ENCODE measurements around the gene KCNA5.

The KCNA5 gene

DNA sequence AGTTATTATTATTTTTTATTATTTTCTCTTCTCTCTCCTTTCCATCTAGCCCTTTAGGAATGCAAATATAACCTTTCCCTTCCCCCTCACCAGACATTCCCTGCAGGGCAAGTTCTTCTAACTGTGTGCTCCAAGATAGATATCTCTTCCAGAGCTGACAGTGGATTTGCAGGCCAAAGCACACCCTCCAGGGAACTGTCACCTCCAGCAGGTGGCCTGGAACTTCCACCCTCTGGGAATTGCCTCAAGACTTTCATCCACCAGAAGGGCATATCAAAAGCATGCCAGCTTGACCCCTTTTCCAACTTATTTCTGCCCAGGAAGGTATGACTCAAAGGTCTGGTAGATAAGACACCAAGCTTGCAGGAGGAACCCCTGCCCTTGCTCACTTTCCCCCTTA is 13.6 kb upstream of the KCNA5 start:
- DNase-seq, result no peak

DNA sequence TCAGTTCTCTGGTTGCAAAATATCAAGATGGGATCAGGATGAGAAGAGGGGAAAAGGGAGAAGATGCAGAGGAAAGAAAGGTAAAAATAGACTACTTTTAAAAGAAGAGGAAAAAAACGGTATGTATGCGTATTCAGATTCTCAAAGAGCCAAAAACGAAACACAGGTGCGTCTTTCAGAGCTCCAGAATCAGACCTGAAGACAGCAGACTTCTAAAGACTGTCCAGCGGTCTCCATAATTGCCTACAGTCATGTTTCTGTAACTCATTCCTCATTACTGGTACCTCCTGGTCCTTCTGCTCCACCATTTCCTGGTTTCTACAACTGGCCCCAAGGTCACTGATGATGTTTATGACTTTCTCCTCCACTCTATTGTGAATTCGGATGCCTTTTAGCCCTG is 12.4 kb upstream of the KCNA5 start:
- no peak for DNase-seq

DNA sequence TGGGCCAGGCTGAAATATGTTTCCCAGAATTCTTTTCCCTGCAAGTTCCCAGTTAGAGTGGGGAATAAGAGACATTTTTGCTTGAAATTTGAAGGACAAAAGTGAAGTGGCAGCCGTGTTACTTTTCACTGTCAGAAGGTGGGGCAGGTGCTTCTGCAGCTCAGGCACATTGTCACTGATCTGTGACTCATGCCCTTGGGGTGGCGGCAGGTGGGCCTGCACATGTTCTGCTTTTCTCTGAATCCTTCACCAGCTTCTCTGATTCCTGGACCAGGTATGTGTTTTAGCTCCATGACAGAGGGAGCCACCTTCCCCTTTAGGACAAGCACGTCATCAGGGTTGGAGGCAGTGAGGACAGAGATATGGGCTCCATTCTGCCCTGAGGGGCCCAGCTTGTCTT is 11.7 kb upstream of the KCNA5 start:
- DNase-seq, result no peak

DNA sequence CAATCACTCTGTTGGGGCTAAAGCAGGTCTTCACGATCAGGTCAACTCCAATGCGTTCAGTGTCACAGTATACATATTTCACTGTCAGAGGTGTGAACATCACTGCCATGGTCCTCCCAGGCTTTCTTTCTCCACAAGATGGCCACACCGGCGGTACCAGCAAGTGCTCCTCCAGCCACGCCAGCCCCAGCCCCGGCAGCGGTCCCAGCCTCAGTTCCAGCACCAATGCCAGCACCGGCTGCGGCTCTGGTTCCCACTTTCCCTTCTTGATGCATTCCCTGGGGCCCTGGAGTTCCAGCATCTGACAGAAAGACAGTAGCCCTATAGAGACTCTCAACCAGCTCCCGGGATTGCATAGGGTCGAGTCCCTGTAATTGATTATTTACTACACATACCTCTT is 10.9 kb upstream of the KCNA5 start:
- no peak for DNase-seq

DNA sequence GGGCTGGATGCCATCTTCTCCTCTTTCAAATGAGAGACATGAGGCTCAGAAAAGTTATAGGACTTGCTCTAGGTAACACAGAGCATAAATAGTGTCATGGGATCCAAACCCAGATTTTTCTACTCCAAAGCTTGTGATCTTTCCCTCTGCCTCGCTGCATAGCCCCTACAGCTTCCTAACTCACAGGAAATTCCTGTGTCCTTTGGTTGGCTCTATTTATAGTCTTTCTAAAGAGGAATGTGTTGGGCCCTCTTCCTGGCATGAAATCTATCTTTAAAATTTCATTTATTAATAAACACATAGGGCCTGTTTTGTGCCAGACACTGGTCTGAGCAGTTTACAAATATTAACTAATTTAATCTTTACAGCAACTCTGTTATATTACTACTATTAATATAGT is 9.8 kb upstream of the KCNA5 start:
- DNase-seq, result no peak

DNA sequence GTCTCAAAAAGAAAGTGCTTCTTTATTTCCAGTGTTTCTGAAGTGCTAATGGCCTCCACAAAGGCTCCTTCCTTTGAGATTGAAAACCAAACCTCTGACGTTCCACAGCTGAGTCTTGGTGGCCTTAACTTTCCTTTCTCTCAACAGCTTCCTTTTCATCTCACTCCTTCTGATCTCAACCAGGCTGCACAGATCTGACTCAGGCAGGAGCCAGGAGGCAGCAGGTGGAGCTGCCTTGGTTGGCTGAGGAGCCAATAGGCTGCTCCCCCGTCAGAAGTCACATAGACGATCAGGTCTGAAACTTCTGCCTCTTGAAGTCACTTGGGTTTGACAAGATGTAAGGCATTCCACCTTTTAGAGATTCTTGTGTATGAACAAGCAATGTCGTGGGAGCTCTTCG is 9.1 kb upstream of the KCNA5 start:
- no peak for DNase-seq

DNA sequence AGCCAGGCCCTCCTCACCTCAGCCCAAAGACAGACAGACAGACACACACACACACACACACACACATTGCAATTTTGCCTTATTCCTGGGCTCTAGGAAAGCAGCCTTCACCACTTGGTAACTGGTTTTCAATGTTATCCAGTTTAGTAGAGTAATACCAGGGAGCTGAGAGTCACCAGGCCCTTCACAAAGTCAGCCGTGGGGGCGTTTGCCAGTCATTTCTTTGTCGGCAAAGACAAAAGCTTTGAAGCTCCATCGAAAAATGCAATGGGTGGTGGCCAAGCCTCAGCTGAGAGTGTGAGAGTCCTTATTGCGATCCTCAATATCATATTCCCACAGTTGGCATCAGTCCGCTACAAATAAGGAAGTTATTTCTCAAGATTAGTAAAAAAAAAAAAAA is 8.1 kb upstream of the KCNA5 start:
- DNase-seq, result no peak

DNA sequence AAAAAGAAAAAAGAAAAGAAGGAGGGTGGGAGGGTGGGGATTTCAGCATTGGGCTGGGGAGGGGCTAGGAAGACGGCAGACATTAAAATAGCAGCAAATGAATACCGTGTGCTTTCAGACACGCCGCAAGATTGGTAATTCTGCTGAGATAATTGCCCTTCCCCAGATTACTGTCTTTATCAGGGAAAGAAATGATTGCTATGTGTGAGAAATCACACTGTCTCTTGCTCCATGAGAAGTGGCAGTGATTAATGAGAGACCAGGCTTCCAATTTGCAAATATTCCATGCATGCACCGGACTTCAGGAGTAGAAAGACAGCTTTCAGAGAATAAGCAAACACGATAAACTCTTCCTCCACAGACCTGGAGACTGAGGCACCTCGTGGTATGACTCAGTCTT is 7.6 kb upstream of the KCNA5 start:
- DNase-seq, result no peak

DNA sequence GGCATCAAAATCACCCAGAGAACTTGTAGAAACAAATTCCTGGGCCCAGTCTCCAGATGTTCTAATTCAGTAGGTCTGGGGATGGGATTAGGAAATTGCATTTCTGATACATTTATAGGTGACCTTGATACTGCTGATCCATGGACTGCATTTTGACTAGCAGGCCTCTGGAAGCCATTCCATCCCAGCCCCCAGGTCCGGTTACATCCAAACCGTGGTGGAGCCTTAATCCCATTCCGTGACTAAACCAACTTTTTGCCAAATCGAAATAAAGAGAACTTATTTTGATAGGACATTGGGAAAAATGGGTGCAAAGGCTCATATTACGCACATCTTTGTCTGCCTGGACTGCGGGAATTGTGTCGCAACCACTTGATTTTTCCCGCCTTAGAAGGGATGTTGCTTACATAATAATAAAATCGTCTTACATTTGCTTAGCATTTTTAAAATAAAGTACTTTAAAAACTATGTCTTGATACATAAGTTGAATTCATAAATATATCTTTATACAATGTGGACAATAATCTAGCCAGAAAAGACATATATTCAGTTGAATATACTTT is 5.8 kb upstream of the KCNA5 start:
- no peak for DNase-seq

DNA sequence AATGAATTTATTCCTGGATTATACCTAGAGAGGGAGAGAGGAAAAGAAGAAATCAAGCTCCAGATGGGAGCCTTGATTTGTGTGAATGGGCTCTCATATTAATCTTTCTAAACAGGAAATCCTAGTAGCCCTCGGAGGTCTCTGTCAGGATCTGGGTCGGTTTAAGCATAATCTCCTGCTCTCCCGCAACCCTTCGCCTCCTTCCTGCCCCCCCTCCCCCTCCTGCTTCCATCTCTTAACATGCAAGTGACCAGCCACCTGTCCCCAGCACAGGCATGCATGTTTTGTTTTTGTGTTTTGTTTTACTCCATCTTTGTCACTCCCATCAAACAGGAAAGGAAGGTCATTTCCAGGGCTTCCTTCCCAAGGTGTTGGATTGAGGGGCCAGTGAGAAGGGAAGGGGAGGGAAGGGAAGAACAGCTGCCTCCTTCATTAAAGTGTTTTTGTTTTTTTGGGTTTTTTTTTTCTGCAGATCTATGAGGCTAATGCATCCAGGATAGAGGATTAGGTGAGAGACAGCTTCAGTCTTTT is 4.8 kb upstream of the KCNA5 start:
- no peak for DNase-seq

DNA sequence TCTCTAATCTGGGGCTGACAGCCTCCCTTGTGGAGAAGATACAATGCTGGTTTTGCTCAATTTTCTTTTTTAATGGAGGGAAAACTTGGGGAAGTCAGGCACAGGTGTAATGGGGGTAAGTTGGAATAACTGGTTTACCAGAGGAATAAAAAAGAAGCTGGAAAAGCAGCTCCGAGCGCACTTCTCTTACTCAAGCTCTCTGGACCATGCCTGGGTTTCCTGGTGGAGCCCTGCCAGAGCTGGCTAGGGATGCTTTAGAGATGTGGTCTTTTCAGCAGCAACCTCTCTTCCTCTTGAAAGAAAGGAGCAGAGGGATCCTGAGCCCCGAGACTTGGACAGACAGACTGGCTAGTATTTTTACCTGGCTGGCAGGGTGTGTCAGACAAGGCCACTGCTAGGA is 3.9 kb upstream of the KCNA5 start:
- no peak for DNase-seq

DNA sequence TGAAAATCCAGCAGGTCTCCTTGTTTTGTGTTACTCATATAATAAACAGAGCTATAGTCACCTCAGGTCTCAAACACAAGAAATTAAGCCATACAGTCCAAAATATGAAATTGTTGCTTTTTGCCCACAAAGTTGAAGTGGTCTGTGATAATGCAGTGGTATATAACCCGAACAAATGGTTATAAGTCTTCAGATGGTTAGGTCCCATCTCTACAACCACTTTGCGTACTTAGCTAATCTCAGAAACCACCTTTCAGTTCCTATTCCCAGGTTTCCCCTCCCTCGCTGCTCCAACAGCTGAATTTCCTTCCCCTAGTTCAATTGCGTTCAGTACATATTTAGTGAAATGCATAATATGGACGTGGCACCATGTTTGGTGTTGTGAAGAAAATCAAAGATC is 3.3 kb upstream of the KCNA5 start:
- DNase-seq, result no peak

DNA sequence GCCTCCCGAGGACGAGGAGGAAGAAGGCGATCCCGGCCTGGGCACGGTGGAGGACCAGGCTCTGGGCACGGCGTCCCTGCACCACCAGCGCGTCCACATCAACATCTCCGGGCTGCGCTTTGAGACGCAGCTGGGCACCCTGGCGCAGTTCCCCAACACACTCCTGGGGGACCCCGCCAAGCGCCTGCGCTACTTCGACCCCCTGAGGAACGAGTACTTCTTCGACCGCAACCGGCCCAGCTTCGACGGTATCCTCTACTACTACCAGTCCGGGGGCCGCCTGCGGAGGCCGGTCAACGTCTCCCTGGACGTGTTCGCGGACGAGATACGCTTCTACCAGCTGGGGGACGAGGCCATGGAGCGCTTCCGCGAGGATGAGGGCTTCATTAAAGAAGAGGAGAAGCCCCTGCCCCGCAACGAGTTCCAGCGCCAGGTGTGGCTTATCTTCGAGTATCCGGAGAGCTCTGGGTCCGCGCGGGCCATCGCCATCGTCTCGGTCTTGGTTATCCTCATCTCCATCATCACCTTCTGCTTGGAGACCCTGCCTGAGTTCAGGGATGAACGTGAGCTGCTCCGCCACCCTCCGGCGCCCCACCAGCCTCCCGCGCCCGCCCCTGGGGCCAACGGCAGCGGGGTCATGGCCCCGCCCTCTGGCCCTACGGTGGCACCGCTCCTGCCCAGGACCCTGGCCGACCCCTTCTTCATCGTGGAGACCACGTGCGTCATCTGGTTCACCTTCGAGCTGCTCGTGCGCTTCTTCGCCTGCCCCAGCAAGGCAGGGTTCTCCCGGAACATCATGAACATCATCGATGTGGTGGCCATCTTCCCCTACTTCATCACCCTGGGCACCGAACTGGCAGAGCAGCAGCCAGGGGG is 979 bp downstream of the KCNA5 start:
- no peak for DNase-seq

DNA sequence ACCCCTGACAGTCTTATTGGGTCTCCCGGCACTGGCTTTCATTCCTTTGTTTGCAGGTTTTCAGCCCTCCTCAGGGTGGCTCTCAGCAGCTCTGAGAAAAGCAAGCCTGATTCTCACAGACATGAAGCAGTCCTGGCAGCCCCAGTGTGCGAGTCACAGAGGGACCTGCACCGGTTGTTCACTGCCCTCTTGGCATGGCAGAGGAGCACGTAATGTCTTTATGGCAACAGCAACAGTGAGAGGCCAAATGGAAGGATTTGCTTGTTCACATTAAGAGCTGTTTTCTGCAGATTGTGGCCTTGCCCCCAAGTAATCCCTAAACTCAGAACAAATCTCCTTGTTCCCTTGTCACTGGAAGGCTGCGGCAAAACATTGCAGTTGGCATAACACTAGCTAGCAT is 3.4 kb downstream of the KCNA5 start:
- DNase-seq, result peak; percentile 58

DNA sequence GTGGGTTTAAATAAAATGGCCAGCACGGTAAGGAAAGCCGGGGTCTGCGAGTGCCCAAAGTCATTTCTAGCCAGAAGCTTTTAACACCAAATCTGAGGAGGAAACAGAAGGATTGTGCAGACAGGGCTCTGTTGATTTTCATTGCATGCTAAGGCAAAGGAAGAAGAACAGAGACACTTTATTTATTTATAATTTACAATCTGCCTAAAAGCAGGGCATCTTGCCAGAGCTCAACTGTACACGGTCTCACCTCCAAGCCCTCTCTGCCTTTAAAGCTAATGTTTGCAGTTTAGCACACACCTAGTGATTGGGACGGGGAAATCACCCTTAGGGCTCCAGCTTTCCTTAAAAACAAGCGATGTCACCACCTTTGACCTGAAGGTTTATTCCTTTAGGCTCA is 4.0 kb downstream of the KCNA5 start:
- DNase-seq, result no peak

DNA sequence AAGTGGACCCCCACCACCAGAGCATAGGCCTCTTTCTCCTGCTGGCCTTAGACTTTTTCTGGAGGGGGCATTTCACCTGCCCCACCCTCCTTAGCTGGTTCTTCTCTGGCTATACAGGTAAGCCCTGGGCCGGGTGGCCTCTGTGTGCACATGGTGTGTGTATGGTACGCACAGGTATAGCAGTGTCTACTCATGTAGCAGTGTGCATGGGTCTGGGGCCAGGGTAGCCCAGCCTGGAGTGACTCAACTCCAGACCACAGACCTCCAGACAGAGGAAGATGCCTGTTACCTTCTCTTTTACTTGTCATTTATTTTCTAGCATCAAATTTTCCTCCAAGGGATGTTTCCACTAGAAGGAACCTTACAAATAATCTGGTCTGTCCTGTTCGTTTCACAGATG is 6.9 kb downstream of the KCNA5 start:
- no peak for DNase-seq

DNA sequence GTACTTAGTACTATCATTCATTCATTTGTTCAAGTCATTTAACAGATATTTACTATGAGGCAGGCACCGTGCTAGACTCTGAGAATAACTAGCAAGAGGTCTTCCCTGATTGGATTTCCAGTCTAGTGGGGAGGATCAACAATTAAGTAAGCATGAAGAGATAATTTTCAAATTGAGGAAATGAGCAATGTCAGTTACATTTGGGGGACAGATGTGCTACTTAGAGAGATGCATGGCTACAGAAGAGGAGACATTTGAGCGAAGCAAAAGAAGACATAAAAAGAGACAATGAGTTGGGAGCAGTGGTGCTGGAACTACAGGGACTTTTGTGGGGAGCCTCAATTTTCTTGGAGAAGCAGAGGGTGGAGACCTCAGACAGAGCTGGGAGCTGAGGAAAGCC is 7.7 kb downstream of the KCNA5 start:
- DNase-seq, result no peak

DNA sequence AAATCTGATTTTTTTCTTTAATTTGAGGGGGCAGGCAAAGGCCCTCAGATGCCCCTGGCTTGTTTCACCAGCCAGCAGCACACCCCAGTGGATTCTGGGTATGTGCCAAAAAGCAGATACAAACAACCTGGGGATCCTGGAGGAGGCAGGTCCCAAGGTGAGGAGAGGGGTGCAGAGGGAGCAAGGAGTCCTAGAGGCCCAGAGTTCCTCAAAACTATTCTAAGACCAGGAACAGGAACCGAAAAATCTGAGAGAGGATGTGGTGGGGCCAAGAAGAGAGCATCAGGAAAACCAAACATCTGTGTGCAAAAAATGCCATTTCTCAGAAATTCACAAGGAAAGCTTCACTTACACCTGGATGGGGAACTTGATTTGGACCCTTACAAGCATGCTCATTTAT is 8.2 kb downstream of the KCNA5 start:
- no peak for DNase-seq

DNA sequence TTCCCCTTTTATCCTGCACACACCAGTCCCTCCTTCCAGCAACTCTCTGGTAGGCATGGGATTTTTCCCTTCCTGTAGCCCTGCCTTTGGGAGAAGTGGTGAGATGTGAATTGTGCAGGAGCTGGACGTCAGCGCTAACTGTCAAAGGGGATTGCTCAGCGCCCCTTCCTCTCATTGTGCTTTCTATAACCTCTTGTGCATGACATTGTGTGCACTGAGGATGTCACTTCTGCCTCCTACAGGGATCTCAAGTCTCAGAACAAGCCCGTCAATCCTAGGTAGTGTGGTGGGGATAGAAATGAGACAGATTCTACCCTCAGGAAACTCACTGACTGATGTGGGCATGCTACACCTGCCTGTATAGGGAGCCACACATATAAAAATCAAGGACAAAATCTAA is 8.7 kb downstream of the KCNA5 start:
- DNase-seq, result no peak

DNA sequence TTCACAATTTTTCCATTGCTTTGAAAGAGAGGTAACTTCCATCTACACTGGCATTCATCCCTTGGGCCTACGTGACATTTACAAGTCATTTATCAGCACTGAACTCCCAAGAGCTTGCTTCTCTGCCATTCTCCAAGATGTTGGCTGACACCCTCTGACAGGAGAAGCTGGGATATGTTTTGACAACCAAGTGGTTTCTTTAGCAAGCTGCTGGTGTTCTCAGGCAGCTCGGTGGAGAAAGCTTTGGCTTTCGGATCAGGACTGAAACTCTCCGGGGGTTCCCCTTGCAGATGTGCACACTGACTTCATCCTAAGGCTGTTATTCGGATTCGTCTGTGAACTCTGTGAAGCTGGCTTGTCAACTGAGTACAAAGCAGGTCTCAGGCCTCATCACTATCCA is 15.7 kb downstream of the KCNA5 start:
- DNase-seq, result no peak

DNA sequence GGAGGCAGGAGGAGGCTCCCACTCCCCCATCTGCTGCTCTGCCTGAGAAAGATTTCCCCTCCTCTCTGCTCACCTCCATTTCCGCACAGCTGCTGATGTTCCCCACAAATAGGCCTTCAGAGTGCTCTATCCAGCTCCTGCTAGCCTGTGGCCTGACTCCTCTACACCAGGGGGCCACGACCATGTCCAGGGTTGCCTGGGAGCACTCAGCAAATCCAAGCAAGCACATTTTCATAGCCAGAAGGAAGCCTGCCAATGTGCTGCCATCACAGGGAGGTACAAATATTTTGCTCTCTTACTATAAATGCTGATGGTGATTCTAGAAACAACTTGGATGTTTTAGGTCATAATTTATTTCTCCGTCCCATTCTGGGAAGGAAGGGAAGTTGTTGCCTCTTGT is 17.3 kb downstream of the KCNA5 start:
- no peak for DNase-seq

DNA sequence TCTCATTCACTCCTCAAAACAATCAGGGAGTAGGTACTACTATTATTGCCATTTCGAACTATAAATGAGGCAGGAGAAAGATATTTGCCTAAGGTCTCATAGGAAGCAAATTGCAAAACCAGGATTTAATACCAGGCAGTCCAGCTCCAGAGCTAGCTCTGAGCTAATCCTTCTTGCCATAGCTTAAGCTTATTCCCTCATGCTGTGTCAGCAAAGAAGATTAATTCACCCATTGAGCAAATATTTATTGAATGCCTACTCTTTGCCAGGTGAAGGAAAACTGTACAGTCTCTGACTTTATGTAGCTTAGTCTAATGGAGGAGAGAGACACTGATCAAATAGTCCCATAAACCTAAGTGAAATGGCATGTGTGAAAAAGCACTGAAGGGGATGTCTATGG is 19.5 kb downstream of the KCNA5 start:
- no peak for DNase-seq

DNA sequence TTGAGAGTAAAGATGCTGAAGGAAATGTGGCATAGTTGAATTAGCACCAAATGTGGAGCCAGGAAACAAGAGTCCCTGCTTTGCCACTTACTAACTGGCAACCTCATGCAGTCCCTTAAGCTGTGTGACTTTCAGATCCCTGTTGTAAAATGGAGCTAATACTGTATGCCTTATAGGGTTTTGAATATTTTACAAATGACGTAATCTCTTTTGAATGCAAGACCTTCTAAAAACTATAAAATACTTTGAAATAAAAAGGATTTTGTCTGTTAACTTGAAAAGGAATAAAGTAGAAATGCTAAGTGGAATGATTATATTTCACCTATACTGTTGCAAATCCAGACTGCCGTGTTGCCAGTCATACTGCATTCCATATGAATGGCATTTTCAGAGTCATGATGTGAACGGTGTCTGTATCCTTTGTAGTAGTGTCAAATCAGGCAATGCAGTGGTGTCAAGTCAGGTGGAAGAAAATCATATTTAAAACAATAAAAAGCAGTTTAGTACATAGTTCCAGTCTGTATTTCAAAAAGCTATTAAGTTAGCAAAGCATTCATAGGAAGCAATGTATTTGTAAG is 21.3 kb downstream of the KCNA5 start:
- DNase-seq, result no peak

DNA sequence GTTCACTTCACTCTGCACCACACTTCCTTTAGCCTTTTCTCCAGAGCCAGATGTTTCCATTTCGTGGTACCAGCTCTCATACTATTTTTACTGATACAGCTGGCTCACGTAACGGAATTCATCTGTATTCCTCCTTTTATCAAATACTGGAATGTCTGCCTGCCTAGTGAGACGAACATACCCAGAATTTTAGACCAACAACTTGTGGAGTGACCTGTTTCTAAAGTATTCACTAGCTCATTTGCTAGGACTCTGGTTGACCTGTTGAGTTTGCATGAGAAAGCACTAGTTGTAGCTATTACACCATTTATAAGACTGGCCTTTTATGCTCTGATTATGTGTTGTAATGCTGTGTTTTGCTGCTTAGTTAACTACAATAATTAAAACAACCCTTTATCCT is 22.6 kb downstream of the KCNA5 start:
- no peak for DNase-seq
